HL-60 (cell line): ENCODE measurements around the gene KCNQ1.

Experiments
- CTCF ChIP-seq: IDR thresholded peaks from one replicate; pipeline ENCODE4 v1.5.1; 2011; ENCODE audit warnings: low read length, control low read depth, inconsistent platforms; ENCODE audit not compliant: insufficient read depth
- POLR2AphosphoS5 ChIP-seq: IDR thresholded peaks from 2 replicates; pipeline ENCODE4 v1.6.1; 2012; ENCODE audit warnings: low read depth
- REST ChIP-seq: IDR thresholded peaks from 2 replicates; pipeline ENCODE4 v1.6.1; 2012; ENCODE audit warnings: low read depth; ENCODE audit not compliant: insufficient replicate concordance
- SPI1 ChIP-seq: IDR thresholded peaks from 2 replicates; pipeline ENCODE4 v1.6.1; 2012; ENCODE audit warnings: low read depth, mild to moderate bottlenecking, borderline replicate concordance

GRCh38 chr11:2844116-2844842 is 399.5 kb downstream of the KCNQ1 start:
- no peak for TF ChIP-seq CTCF
- TF ChIP-seq REST, result no peak
- no peak for TF ChIP-seq POLR2AphosphoS5
- TF ChIP-seq SPI1, result no peak
